Measurements from ENCODE around the gene TSPOAP1. TPM values are rescaled to one million over a fixed set of nuclear protein-coding genes. Genes with fewer than 3 reads are reported as not detected.

Gene TSPOAP1
- total RNA-seq, 2 donors from 2014 or later, result 22.6 to 26.3 TPM

GRCh38 chr17:58356231-58356630 lies 27.6 kb upstream of the TSPOAP1 start:
- Histone ChIP-seq H3K27me3 (replicated peaks; ENCODE audit: insufficient read depth) (no peaks in the 10 kb centered on the region), H3K27ac (no peak overlapping the region), H3K4me3 (no peak overlapping the region), H3K9me3 (no peaks in the 10 kb centered on the region), H3K36me3 (no peaks in the 10 kb centered on the region), H3K4me1 (ENCODE audit: control insufficient read depth in 1 of 2, low read depth in 2 of 2) (peaks cover 10 to 16% of the 10 kb centered on the region in 2 donors)
- TF ChIP-seq CTCF (IDR thresholded peaks at IDR 0.05), result no peak
- DNase-seq (ENCODE audit: low spot score), result no peak
- ATAC-seq (ENCODE audit: insufficient number of reproducible peaks, low FRiP score, low read depth), result no peak

- H3K27ac ChIP-seq, result no peak overlapping the region
- H3K27me3 ChIP-seq (replicated peaks; ENCODE audit: insufficient read depth), result no peaks in the 10 kb centered on the region
- DNase-seq (ENCODE audit: low spot score) (no peak), ATAC-seq (ENCODE audit: insufficient number of reproducible peaks, low FRiP score, low read depth) (no peak)
- no peak for TF ChIP-seq CTCF (IDR thresholded peaks at IDR 0.05)
- H3K4me1 ChIP-seq (ENCODE audit: control insufficient read depth in 1 of 2, low read depth in 2 of 2), result peaks cover 13 to 21% of the 10 kb centered on the region in 2 donors
- H3K36me3 ChIP-seq, result peaks cover 5% of the 10 kb centered on the region
- H3K9me3 ChIP-seq, result no peaks in the 10 kb centered on the region
- H3K4me3 ChIP-seq, result no peak overlapping the region
These were observed 26.1 kb upstream of the TSPOAP1 start for GRCh38 chr17:58354541-58355216.

GRCh38 chr17:58353389-58353825 lies 24.8 kb upstream of the TSPOAP1 start:
- peak overlapping the region; percentile 84 for H3K4me3 ChIP-seq
- TF ChIP-seq CTCF (IDR thresholded peaks at IDR 0.05), result no peak
- no peaks in the 10 kb centered on the region for H3K9me3 ChIP-seq
- peaks cover 16% of the 10 kb centered on the region for H3K36me3 ChIP-seq
- H3K27me3 ChIP-seq (replicated peaks; ENCODE audit: insufficient read depth), result no peaks in the 10 kb centered on the region
- peak overlapping the region; percentile 81 to 85 for H3K27ac ChIP-seq
- H3K4me1 ChIP-seq (ENCODE audit: control insufficient read depth in 1 of 2, low read depth in 2 of 2), result peaks cover 13 to 21% of the 10 kb centered on the region in 2 donors
- DNase-seq (ENCODE audit: low spot score), result no peak
- no peak for ATAC-seq (ENCODE audit: insufficient number of reproducible peaks, low FRiP score, low read depth)

GRCh38 chr17:58352596-58353388 lies 24.2 kb upstream of the TSPOAP1 start:
- ATAC-seq (ENCODE audit: insufficient number of reproducible peaks, low FRiP score, low read depth), result peak; percentile 8

More at GRCh38 chr17:58352596-58353388, 24.2 kb upstream of the TSPOAP1 start:
- Histone ChIP-seq H3K9me3 (no peaks in the 10 kb centered on the region), H3K27me3 (replicated peaks; ENCODE audit: insufficient read depth) (no peaks in the 10 kb centered on the region), H3K27ac (peak overlapping the region; percentile 81 to 85), H3K4me3 (peak overlapping the region; percentile 84), H3K4me1 (ENCODE audit: control insufficient read depth in 1 of 2, low read depth in 2 of 2) (peaks cover 13 to 21% of the 10 kb centered on the region in 2 donors), H3K36me3 (peaks cover 22% of the 10 kb centered on the region)
- TF ChIP-seq CTCF (IDR thresholded peaks at IDR 0.05), result no peak
- DNase-seq (ENCODE audit: low spot score), result no peak
